HEK293 (cell line): ENCODE results near the gene HSPG2.

Experiments
- CTCF ChIA-PET: fragments of 350-600 bp; formaldehyde crosslinking; extraction: SDS; loops from one replicate; lab custom pipeline; 2021; ENCODE audit warnings: antibody characterized with exemption; lab: Yijun Ruan, JAX
- POLR2A ChIA-PET: fragments of 300-600 bp; formaldehyde crosslinking; extraction: SDS; loops from one replicate; lab custom pipeline; 2020; ENCODE audit warnings: antibody characterized with exemption, inconsistent platforms; lab: Yijun Ruan, JAX
- H3K27ac ChIP-seq: fragments of 200-500 bp; sonication (Bioruptor generic); 2 replicates; pipeline ENCODE4 v1.5.1; 2014; ENCODE audit warnings: low read depth, low read length, control low read depth, inconsistent platforms; ENCODE audit errors: extremely low read depth
- H3K36me3 ChIP-seq, 2 experiments: fragments of 200-500 bp in 1 of 2; sonication (Bioruptor generic) in 1 of 2; 1 replicate in 1 of 2; 2 replicates in 1 of 2; pipeline ENCODE4 v1.5.1; 2014 to 2017; ENCODE audit warnings: inconsistent platforms in 2 of 2, low read length in 2 of 2; ENCODE audit not compliant: control insufficient read depth in 2 of 2, insufficient read depth in 1 of 2
- H3K4me1 ChIP-seq: fragments of 200-500 bp; sonication (Bioruptor generic); 2 replicates; pipeline ENCODE4 v1.5.1; 2014; ENCODE audit warnings: mild to moderate bottlenecking, low read length, inconsistent platforms; ENCODE audit not compliant: control insufficient read depth, insufficient read depth
- H3K4me3 ChIP-seq: 2 replicates; pipeline ENCODE4 v1.5.1; 2011; ENCODE audit warnings: low read depth, mild to moderate bottlenecking, control low read depth, low read length, moderate library complexity
- H3K9me3 ChIP-seq: fragments of 200-500 bp; sonication (Bioruptor generic); 2 replicates; pipeline ENCODE4 v1.5.1; 2014; ENCODE audit warnings: low read depth, low read length, inconsistent platforms; ENCODE audit not compliant: control insufficient read depth, insufficient read depth
- GFI1B ChIP-seq: fragments of 450-650 bp; formaldehyde crosslinking; IDR thresholded peaks from 2 replicates; pipeline ENCODE4 v1.5.1; 2016; ENCODE audit warnings: missing biosample characterization, missing genetic modification characterization
- IKZF3 ChIP-seq: fragments of 450-650 bp; IDR thresholded peaks from 2 replicates; pipeline ENCODE4 v1.5.0; 2018; ENCODE audit warnings: missing biosample characterization, mild to moderate bottlenecking, missing genetic modification characterization, moderate library complexity
- KLF9 ChIP-seq: fragments of 450-650 bp; formaldehyde crosslinking; IDR thresholded peaks from 2 replicates; pipeline ENCODE4 v1.5.1; 2016; ENCODE audit warnings: missing biosample characterization, missing genetic modification characterization, low read depth
- MYNN ChIP-seq: fragments of 450-650 bp; formaldehyde crosslinking; IDR thresholded peaks from 2 replicates; pipeline ENCODE4 v1.5.1; 2016; ENCODE audit warnings: missing biosample characterization, missing genetic modification characterization, borderline replicate concordance
- OSR2 ChIP-seq: fragments of 450-650 bp; formaldehyde crosslinking; IDR thresholded peaks from 2 replicates; pipeline ENCODE4 v1.5.1; 2016; ENCODE audit warnings: missing biosample characterization, missing genetic modification characterization
- ZBTB1 ChIP-seq: fragments of 450-650 bp; formaldehyde crosslinking; IDR thresholded peaks from 2 replicates; pipeline ENCODE4 v1.5.1; 2016; ENCODE audit warnings: missing biosample characterization, missing genetic modification characterization
- ZBTB20 ChIP-seq: fragments of 450-650 bp; formaldehyde crosslinking; IDR thresholded peaks from 2 replicates; pipeline ENCODE4 v1.5.1; 2016; ENCODE audit warnings: missing biosample characterization, missing genetic modification characterization
- ZFHX2 ChIP-seq: fragments of 450-650 bp; formaldehyde crosslinking; conservative IDR thresholded peaks from 2 replicates; pipeline ENCODE4 v1.5.1; 2016; ENCODE audit warnings: missing biosample characterization, missing genetic modification characterization
- ZFP41 ChIP-seq: fragments of 450-650 bp; formaldehyde crosslinking; IDR thresholded peaks from 2 replicates; pipeline ENCODE4 v1.5.1; 2016; ENCODE audit warnings: missing biosample characterization, missing genetic modification characterization, borderline replicate concordance
- ZNF121 ChIP-seq: fragments of 450-650 bp; formaldehyde crosslinking; IDR thresholded peaks from 2 replicates; pipeline ENCODE4 v1.5.1; 2016; ENCODE audit warnings: missing biosample characterization, missing genetic modification characterization
- ZNF169 ChIP-seq: fragments of 450-650 bp; formaldehyde crosslinking; IDR thresholded peaks from 2 replicates; pipeline ENCODE4 v1.5.1; 2016; ENCODE audit warnings: missing biosample characterization, missing genetic modification characterization
- ZNF19 ChIP-seq: fragments of 450-650 bp; formaldehyde crosslinking; IDR thresholded peaks from 2 replicates; pipeline ENCODE4; 2016; ENCODE audit warnings: missing biosample characterization, missing genetic modification characterization, low read depth
- ZNF221 ChIP-seq: fragments of 450-650 bp; formaldehyde crosslinking; IDR thresholded peaks from 2 replicates; pipeline ENCODE4 v1.5.1; 2017; ENCODE audit warnings: missing biosample characterization, missing genetic modification characterization, borderline replicate concordance
- ZNF266 ChIP-seq: fragments of 450-650 bp; formaldehyde crosslinking; IDR thresholded peaks from 2 replicates; pipeline ENCODE4 v1.5.1; 2016; ENCODE audit warnings: missing biosample characterization, missing genetic modification characterization, low read depth
- ZNF311 ChIP-seq: fragments of 450-650 bp; formaldehyde crosslinking; IDR thresholded peaks from 2 replicates; pipeline ENCODE4 v1.5.1; 2017; ENCODE audit warnings: missing biosample characterization, missing genetic modification characterization, borderline replicate concordance
- ZNF416 ChIP-seq: fragments of 450-650 bp; formaldehyde crosslinking; IDR thresholded peaks from 2 replicates; pipeline ENCODE4 v1.5.1; 2016; ENCODE audit warnings: missing biosample characterization, missing genetic modification characterization
- ZNF426 ChIP-seq: fragments of 450-650 bp; formaldehyde crosslinking; IDR thresholded peaks from 2 replicates; pipeline ENCODE4 v1.5.1; 2017; ENCODE audit warnings: missing biosample characterization, missing genetic modification characterization, mild to moderate bottlenecking, inconsistent platforms, moderate library complexity
- ZNF433 ChIP-seq: fragments of 450-650 bp; formaldehyde crosslinking; IDR thresholded peaks from 2 replicates; pipeline ENCODE4 v1.5.1; 2016; ENCODE audit warnings: missing biosample characterization, missing genetic modification characterization, low read depth
- ZNF670 ChIP-seq: fragments of 450-650 bp; formaldehyde crosslinking; IDR thresholded peaks from 2 replicates; pipeline ENCODE4 v1.5.1; 2016; ENCODE audit warnings: missing biosample characterization, missing genetic modification characterization, low read depth
- ZNF777 ChIP-seq: fragments of 450-650 bp; formaldehyde crosslinking; IDR thresholded peaks from 2 replicates; pipeline ENCODE4 v1.5.1; 2017; ENCODE audit warnings: missing biosample characterization, missing genetic modification characterization, borderline replicate concordance
- ZNF785 ChIP-seq: fragments of 450-650 bp; formaldehyde crosslinking; IDR thresholded peaks from 2 replicates; pipeline ENCODE4 v1.5.1; 2016; ENCODE audit warnings: missing biosample characterization, missing genetic modification characterization
- ZNF792 ChIP-seq: fragments of 450-650 bp; formaldehyde crosslinking; IDR thresholded peaks from 2 replicates; pipeline ENCODE4 v1.5.1; 2016; ENCODE audit warnings: missing biosample characterization, missing genetic modification characterization
- TF ChIP-seq, protein P1 (sequence below): fragments of 450-650 bp; formaldehyde crosslinking; IDR thresholded peaks from 2 replicates; pipeline ENCODE4 v1.5.1; 2016; ENCODE audit warnings: missing biosample characterization, missing genetic modification characterization
- TF ChIP-seq, protein P2 (sequence below): fragments of 450-650 bp; formaldehyde crosslinking; conservative IDR thresholded peaks from 2 replicates; pipeline ENCODE4 v1.5.1; 2016; ENCODE audit warnings: low read depth, missing biosample characterization, missing genetic modification characterization
- TF ChIP-seq, protein P3 (sequence below): fragments of 450-650 bp; IDR thresholded peaks from 2 replicates; pipeline ENCODE4 v1.5.1; 2018; ENCODE audit warnings: missing biosample characterization, mild to moderate bottlenecking, missing genetic modification characterization
- TF ChIP-seq, protein P4 (sequence below): fragments of 450-650 bp; formaldehyde crosslinking; IDR thresholded peaks from 2 replicates; pipeline ENCODE4 v1.5.1; 2017; ENCODE audit warnings: missing biosample characterization, mild to moderate bottlenecking, missing genetic modification characterization, moderate library complexity

The HSPG2 gene

DNA sequence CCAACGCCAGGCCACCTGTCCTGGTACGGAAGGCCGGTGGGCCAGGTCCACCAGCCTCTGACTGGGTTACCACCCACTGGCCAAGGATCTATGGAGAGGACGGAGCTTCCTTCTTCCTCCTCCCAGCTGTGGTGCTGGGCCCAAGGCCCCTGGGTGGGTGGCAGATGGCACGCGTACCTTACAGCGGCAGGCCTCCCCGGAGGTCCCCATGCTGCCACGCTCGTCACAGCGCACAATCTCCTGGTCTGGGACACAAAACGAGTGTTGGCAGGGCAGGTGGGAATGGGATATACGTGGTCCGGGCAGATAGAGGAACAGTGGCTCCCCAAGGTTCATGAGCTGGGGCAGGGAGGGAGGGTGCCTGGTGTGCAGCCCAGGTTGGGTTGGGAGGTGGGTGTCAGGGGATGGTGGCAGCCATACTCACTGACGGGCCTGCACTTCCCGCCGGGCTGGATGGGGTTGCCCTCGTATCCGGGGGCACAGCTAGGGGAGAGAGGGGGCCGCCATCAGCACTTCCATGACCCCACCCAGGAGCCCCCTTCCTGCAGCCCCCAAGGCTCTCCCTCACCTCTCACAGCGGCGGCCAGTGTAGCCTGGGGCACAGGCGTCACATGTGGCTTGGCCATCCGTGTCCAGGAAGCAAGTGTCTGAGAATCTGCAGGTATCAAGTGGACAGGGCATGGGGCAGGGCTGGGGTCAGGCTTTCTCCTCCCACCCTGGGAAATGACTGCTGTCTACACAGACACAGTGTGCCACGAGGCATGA lies 58.9 kb downstream of the HSPG2 start:
- TF ChIP-seq MYNN (tag by site-specific recombination) (no peak), KLF9 (no peak), ZFP41 (tag by site-specific recombination) (no peak), ZBTB20 (no peak), ZNF221 (tag by site-specific recombination) (no peak), ZNF19 (no peak), OSR2 (tag by site-specific recombination) (no peak), IKZF3 (tag by site-specific recombination) (no peak), ZNF169 (tag by site-specific recombination) (no peak), ZNF121 (tag by site-specific recombination) (no peak), ZNF670 (no peak), ZNF777 (tag by site-specific recombination) (no peak), ZNF426 (tag by site-specific recombination) (no peak), ZNF266 (no peak)
- CTCF ChIA-PET, result interaction anchor here (0.6 kb wide), 1 partner anchor 10 kb away, joined by 4 read pairs; no protein-coding TSS in a partner anchor
- POLR2A ChIA-PET, result no interaction called here

DNA sequence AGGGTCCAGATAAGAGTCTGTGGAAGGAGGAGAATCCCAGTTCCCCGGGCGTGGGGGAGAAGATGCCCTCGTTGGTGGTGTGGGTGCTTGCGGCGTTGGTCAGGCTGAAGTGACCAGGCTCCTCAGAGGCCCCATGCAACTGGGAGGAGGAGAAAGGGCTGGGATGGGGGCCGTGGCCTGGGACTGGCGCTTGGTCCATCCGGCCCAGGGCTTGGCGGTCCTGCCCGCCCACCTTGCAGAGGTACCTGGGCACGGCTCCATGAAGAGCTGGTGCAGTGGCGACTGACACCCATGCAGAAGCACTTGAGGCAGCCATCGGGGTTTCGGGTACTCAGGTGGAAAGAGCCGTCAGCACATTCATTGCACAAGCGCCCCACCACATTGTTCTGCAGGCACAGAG lies 60.8 kb downstream of the HSPG2 start:
- H3K4me3 ChIP-seq, result no peak overlapping the region
- CTCF ChIA-PET, result interaction anchor here (0.6 kb wide), 1 partner anchor 83 kb away, joined by 3 read pairs; no protein-coding TSS in a partner anchor
- H3K4me1 ChIP-seq, result no peaks in the 10 kb centered on the region
- H3K9me3 ChIP-seq, result no peaks in the 10 kb centered on the region
- peaks cover 0 to 70% of the 10 kb centered on the region in 2 experiments; a peak in 1 of 3 replicates for H3K36me3 ChIP-seq
- POLR2A ChIA-PET, result no interaction called here
- H3K27ac ChIP-seq, result no peak overlapping the region
- TF ChIP-seq ZNF416 (tag by site-specific recombination) (no peak), ZNF670 (no peak), ZBTB1 (no peak), ZFHX2 (tag by site-specific recombination) (no peak), GFI1B (tag by site-specific recombination) (no peak), ZNF311 (no peak), ZFP41 (tag by site-specific recombination) (no peak), ZNF792 (no peak), ZNF433 (tag by site-specific recombination) (no peak), ZNF785 (tag by site-specific recombination) (no peak)
- TF ChIP-seq, protein P1, sequence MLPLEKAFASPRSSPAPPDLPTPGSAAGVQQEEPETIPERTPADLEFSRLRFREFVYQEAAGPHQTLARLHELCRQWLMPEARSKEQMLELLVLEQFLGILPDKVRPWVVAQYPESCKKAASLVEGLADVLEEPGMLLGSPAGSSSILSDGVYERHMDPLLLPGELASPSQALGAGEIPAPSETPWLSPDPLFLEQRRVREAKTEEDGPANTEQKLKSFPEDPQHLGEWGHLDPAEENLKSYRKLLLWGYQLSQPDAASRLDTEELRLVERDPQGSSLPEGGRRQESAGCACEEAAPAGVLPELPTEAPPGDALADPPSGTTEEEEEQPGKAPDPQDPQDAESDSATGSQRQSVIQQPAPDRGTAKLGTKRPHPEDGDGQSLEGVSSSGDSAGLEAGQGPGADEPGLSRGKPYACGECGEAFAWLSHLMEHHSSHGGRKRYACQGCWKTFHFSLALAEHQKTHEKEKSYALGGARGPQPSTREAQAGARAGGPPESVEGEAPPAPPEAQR (tag by site-specific recombination), result no peak
- TF ChIP-seq, protein P2, sequence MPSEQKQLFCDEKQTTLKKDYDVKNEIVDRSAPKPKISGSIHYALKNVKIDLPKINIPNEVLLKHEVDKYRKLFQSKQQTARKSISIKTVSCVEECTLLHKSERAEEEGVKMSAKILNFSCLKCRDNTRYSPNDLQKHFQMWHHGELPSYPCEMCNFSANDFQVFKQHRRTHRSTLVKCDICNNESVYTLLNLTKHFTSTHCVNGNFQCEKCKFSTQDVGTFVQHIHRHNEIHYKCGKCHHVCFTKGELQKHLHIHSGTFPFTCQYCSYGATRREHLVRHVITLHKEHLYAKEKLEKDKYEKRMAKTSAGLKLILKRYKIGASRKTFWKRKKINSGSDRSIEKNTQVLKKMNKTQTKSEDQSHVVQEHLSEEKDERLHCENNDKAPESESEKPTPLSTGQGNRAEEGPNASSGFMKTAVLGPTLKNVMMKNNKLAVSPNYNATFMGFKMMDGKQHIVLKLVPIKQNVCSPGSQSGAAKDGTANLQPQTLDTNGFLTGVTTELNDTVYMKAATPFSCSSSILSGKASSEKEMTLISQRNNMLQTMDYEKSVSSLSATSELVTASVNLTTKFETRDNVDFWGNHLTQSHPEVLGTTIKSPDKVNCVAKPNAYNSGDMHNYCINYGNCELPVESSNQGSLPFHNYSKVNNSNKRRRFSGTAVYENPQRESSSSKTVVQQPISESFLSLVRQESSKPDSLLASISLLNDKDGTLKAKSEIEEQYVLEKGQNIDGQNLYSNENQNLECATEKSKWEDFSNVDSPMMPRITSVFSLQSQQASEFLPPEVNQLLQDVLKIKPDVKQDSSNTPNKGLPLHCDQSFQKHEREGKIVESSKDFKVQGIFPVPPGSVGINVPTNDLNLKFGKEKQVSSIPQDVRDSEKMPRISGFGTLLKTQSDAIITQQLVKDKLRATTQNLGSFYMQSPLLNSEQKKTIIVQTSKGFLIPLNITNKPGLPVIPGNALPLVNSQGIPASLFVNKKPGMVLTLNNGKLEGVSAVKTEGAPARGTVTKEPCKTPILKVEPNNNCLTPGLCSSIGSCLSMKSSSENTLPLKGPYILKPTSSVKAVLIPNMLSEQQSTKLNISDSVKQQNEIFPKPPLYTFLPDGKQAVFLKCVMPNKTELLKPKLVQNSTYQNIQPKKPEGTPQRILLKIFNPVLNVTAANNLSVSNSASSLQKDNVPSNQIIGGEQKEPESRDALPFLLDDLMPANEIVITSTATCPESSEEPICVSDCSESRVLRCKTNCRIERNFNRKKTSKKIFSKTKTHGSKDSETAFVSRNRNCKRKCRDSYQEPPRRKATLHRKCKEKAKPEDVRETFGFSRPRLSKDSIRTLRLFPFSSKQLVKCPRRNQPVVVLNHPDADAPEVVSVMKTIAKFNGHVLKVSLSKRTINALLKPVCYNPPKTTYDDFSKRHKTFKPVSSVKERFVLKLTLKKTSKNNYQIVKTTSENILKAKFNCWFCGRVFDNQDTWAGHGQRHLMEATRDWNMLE, result no peak
- TF ChIP-seq, protein P3, sequence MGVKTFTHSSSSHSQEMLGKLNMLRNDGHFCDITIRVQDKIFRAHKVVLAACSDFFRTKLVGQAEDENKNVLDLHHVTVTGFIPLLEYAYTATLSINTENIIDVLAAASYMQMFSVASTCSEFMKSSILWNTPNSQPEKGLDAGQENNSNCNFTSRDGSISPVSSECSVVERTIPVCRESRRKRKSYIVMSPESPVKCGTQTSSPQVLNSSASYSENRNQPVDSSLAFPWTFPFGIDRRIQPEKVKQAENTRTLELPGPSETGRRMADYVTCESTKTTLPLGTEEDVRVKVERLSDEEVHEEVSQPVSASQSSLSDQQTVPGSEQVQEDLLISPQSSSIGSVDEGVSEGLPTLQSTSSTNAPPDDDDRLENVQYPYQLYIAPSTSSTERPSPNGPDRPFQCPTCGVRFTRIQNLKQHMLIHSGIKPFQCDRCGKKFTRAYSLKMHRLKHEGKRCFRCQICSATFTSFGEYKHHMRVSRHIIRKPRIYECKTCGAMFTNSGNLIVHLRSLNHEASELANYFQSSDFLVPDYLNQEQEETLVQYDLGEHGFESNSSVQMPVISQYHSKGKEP (tag by site-specific recombination), result no peak
- TF ChIP-seq, protein P4, sequence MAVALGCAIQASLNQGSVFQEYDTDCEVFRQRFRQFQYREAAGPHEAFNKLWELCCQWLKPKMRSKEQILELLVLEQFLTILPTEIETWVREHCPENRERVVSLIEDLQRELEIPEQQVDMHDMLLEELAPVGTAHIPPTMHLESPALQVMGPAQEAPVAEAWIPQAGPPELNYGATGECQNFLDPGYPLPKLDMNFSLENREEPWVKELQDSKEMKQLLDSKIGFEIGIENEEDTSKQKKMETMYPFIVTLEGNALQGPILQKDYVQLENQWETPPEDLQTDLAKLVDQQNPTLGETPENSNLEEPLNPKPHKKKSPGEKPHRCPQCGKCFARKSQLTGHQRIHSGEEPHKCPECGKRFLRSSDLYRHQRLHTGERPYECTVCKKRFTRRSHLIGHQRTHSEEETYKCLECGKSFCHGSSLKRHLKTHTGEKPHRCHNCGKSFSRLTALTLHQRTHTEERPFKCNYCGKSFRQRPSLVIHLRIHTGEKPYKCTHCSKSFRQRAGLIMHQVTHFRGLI, result no peak

More for the DNA sequence above, 58.9 kb downstream of the HSPG2 start:
- Histone ChIP-seq H3K36me3 (peaks cover 0 to 57% of the 10 kb centered on the region in 2 experiments; a peak in 1 of 3 replicates), H3K9me3 (no peaks in the 10 kb centered on the region), H3K4me3 (no peak overlapping the region), H3K4me1 (no peaks in the 10 kb centered on the region), H3K27ac (no peak overlapping the region)
